DOHH2 (cell line): ENCODE results near the gene OR8B12.

Experiments used
- CTCF ChIP-seq: fragments of 200-600 bp; sonication (generic); IDR thresholded peaks from one replicate; pipeline ENCODE4 v1.5.1; 2014; ENCODE audit warnings: antibody characterized with exemption, mild to moderate bottlenecking, low read depth, low read length; ENCODE audit not compliant: poor library complexity, severe bottlenecking
- EZH2phosphoT487 ChIP-seq: fragments of 200-600 bp; sonication (generic); IDR thresholded peaks from 2 replicates; pipeline ENCODE4 v1.6.1; 2017; ENCODE audit warnings: borderline replicate concordance, mild to moderate bottlenecking, antibody characterized with exemption, low read length, moderate library complexity, mixed read lengths

GRCh38 chr11:124536520-124536919, 6.9 kb downstream of the OR8B12 start:
- TF ChIP-seq CTCF (no peak), EZH2phosphoT487 (no peak)
